ENCODE data around the gene AHI1.
A peak's percentile ranks its signal among the peaks of the same experiment; 100 is the strongest.

AHI1 gene

DNA sequence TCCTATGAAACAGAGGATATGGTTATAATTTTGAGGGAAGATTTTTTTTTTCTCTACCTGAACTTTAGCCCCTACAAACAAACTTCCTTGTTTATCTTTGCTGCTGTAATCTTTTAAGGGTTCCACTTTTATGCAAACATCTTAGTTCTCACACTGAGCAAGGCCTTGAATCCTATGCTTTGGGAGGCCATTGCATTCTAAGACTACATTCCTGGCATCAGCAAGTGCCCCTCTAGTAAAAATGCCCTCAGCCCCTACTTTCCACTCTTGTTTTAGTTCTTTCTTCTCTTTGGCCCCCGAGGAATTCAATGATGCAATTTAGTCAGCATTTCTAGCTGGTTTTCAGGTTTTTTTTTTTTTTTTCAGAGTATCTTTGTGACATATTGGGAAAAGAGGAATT is 8.1 kb upstream of the AHI1 start:
- TF ChIP-seq, protein P1, sequence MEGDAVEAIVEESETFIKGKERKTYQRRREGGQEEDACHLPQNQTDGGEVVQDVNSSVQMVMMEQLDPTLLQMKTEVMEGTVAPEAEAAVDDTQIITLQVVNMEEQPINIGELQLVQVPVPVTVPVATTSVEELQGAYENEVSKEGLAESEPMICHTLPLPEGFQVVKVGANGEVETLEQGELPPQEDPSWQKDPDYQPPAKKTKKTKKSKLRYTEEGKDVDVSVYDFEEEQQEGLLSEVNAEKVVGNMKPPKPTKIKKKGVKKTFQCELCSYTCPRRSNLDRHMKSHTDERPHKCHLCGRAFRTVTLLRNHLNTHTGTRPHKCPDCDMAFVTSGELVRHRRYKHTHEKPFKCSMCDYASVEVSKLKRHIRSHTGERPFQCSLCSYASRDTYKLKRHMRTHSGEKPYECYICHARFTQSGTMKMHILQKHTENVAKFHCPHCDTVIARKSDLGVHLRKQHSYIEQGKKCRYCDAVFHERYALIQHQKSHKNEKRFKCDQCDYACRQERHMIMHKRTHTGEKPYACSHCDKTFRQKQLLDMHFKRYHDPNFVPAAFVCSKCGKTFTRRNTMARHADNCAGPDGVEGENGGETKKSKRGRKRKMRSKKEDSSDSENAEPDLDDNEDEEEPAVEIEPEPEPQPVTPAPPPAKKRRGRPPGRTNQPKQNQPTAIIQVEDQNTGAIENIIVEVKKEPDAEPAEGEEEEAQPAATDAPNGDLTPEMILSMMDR (IDR thresholded peaks at IDR 0.05; ENCODE audit: extremely low read depth, missing control alignments), result no peak
- no peak for DNase-seq (ENCODE audit: low spot score)

- TF ChIP-seq, protein P1 (IDR thresholded peaks at IDR 0.05; ENCODE audit: extremely low read depth, missing control alignments), result no peak
- no peak for DNase-seq (ENCODE audit: low spot score)
Observed at GRCh38 chr6:135505222-135505621, 7.7 kb upstream of the AHI1 start.

GRCh38 chr6:135504734-135505133 is 7.2 kb upstream of the AHI1 start:
- TF ChIP-seq, protein P1 (IDR thresholded peaks at IDR 0.05; ENCODE audit: extremely low read depth, missing control alignments), result no peak
- DNase-seq (ENCODE audit: low spot score), result no peak

GRCh38 chr6:135503703-135504475 is 6.3 kb upstream of the AHI1 start:
- DNase-seq (ENCODE audit: low spot score), result no peak
- TF ChIP-seq, protein P1 (IDR thresholded peaks at IDR 0.05; ENCODE audit: extremely low read depth, missing control alignments), result no peak

- TF ChIP-seq, protein P1 (IDR thresholded peaks at IDR 0.05; ENCODE audit: extremely low read depth, missing control alignments), result no peak
- DNase-seq (ENCODE audit: low spot score), result no peak
Observed at GRCh38 chr6:135499441-135500340, 2.2 kb upstream of the AHI1 start.

- TF ChIP-seq, protein P1 (IDR thresholded peaks at IDR 0.05; ENCODE audit: extremely low read depth, missing control alignments), result no peak
Observed at GRCh38 chr6:135498185-135498841, 773 bp upstream of the AHI1 start.

More at GRCh38 chr6:135498185-135498841, 773 bp upstream of the AHI1 start:
- peak; percentile 44 for DNase-seq (ENCODE audit: low spot score)
